ENCODE data around the gene PLA2G1B. TPM values are rescaled to one million over a fixed set of nuclear protein-coding genes. Genes with fewer than 3 reads are reported as not detected.
A peak's percentile ranks its signal among the peaks of the same experiment; 100 is the strongest.

PLA2G1B gene
- total and polyA plus RNA-seq, 2 of the 13 experiments (the other 11 are each of a cell fraction or from before 2014, with no cell fraction given), result 0.33 to 1.4 TPM

GRCh38 chr12:120317224-120318105 is 10.1 kb downstream of the PLA2G1B start (continued):
- TF ChIP-seq ZNF407 (CRISPR knock-in tag; IDR thresholded peaks at IDR 0.05; ENCODE audit: not compliant biosample characterization) (no peak), GATAD1 (CRISPR knock-in tag; IDR thresholded peaks at IDR 0.05) (peak; percentile 73), GATAD2A (CRISPR knock-in tag; IDR thresholded peaks at IDR 0.05) (no peak; the same call in 1 of the 2 replicates), ATF3 (CRISPR knock-in tag; IDR thresholded peaks at IDR 0.05) (peak; percentile 36; the same call in 1 of the 2 replicates), MYPOP (CRISPR knock-in tag; IDR thresholded peaks at IDR 0.05) (0 out of 2 replicates have a peak, but pooled peaks have one; percentile 55), ZBTB38 (CRISPR knock-in tag; IDR thresholded peaks at IDR 0.05) (peak; percentile 77; the same call in 1 of the 2 replicates), AHDC1 (CRISPR knock-in tag; IDR thresholded peaks at IDR 0.05; ENCODE audit: borderline replicate concordance) (no peak), ZNF598 (CRISPR knock-in tag; IDR thresholded peaks at IDR 0.05; ENCODE audit: borderline replicate concordance) (no peak), ARNT2 (CRISPR knock-in tag; IDR thresholded peaks at IDR 0.05; ENCODE audit: low read depth) (0 out of 2 replicates have a peak, but pooled peaks have one; percentile 56), RXRA (CRISPR knock-in tag; IDR thresholded peaks at IDR 0.05) (peak; percentile 33; the same call in 1 of the 2 replicates), ZNF777 (CRISPR knock-in tag; IDR thresholded peaks at IDR 0.05) (peak; percentile 33; the same call in 1 of the 2 replicates)
